Liver (tissue), 9 donors: Measurements from ENCODE around the gene CFAP77. TPM values are rescaled to one million over a fixed set of nuclear protein-coding genes. Genes with fewer than 3 reads are reported as not detected.

ENCODE experiments used
- DNase-seq: peaks from one replicate; pipeline ENCODE4 v3.0.0-alpha.2; 2017; ENCODE audit warnings: low spot score
- H3K27ac ChIP-seq, 2 donors: one replicate each; pipeline ENCODE4 v1.7.0; 2013; ENCODE audit warnings: inconsistent platforms in 2 of 2, low read length in 2 of 2, control low read depth in 1 of 2, low read depth in 1 of 2, mild to moderate bottlenecking in 1 of 2
- H3K27me3 ChIP-seq, 4 donors: one replicate each; pipeline versions ENCODE4 v1.6.1 to v1.7.0; 2013; ENCODE audit warnings: low read length in 3 of 4, inconsistent platforms in 1 of 4, mild to moderate bottlenecking in 1 of 4, moderate library complexity in 1 of 4; ENCODE audit not compliant: control insufficient read depth in 4 of 4, insufficient read depth in 4 of 4
- H3K36me3 ChIP-seq, 4 donors: one replicate each; pipeline versions ENCODE4 v1.6.1 to v1.7.0; 2013; ENCODE audit warnings: low read length in 3 of 4, mild to moderate bottlenecking in 3 of 4, low read depth in 1 of 4, moderate library complexity in 1 of 4; ENCODE audit not compliant: control insufficient read depth in 4 of 4, insufficient read depth in 3 of 4
- H3K4me1 ChIP-seq, 4 donors: one replicate each; pipeline versions ENCODE4 v1.6.1 to v1.7.0; 2013; ENCODE audit warnings: low read length in 3 of 4, mild to moderate bottlenecking in 3 of 4, moderate library complexity in 1 of 4; ENCODE audit not compliant: control insufficient read depth in 4 of 4, insufficient read depth in 4 of 4
- H3K4me3 ChIP-seq, 3 donors: one replicate each; pipeline versions ENCODE4 v1.6.1 to v1.7.0; 2013; ENCODE audit warnings: low read length in 3 of 3, control low read depth in 1 of 3, low read depth in 1 of 3, mild to moderate bottlenecking in 1 of 3
- H3K9ac ChIP-seq, 2 donors: one replicate each; pipeline ENCODE4 v1.7.0; 2013; ENCODE audit warnings: low read length in 2 of 2, mild to moderate bottlenecking in 2 of 2, moderate library complexity in 2 of 2, control low read depth in 1 of 2, low read depth in 1 of 2
- H3K9me3 ChIP-seq, 4 donors: one replicate each; pipeline versions ENCODE4 v1.6.1 to v1.7.0; 2013; ENCODE audit warnings: low read length in 3 of 4; ENCODE audit not compliant: control insufficient read depth in 4 of 4
- ATF3 ChIP-seq: IDR thresholded peaks from 2 replicates; pipeline ENCODE4 v1.6.1; 2016; ENCODE audit warnings: antibody characterized with exemption
- FOXA1 ChIP-seq: IDR thresholded peaks from 2 replicates; pipeline ENCODE4 v1.6.1; 2016; ENCODE audit warnings: antibody characterized with exemption
- FOXA2 ChIP-seq: IDR thresholded peaks from 2 replicates; pipeline ENCODE4 v1.6.1; 2016; ENCODE audit warnings: antibody characterized with exemption
- HNF4A ChIP-seq, 2 donors: conservative IDR thresholded peaks; 2 replicates each; pipeline ENCODE4 v1.6.1; 2016; ENCODE audit warnings: antibody characterized with exemption in 2 of 2, mild to moderate bottlenecking in 2 of 2
- HNF4G ChIP-seq: IDR thresholded peaks from 2 replicates; pipeline ENCODE4 v1.6.1; 2016; ENCODE audit warnings: antibody characterized with exemption
- JUND ChIP-seq, 2 donors: IDR thresholded peaks; 2 replicates each; pipeline ENCODE4 v1.6.1; 2016; ENCODE audit warnings: antibody characterized with exemption in 2 of 2
- NR2F2 ChIP-seq: IDR thresholded peaks from 2 replicates; pipeline ENCODE4 v1.6.1; 2016; ENCODE audit warnings: antibody characterized with exemption
- RAD21 ChIP-seq, 2 donors: IDR thresholded peaks; 2 replicates each; pipeline ENCODE4 v1.6.1; 2016; ENCODE audit warnings: antibody characterized with exemption in 2 of 2, mild to moderate bottlenecking in 2 of 2
- REST ChIP-seq: IDR thresholded peaks from 2 replicates; pipeline ENCODE4 v1.6.1; 2016; ENCODE audit warnings: antibody characterized with exemption, mild to moderate bottlenecking
- RXRA ChIP-seq, 2 donors: IDR thresholded peaks; 2 replicates each; pipeline ENCODE4 v1.6.1; 2017 to 2018; ENCODE audit warnings: antibody characterized with exemption in 2 of 2, mild to moderate bottlenecking in 1 of 2
- SP1 ChIP-seq: IDR thresholded peaks from 2 replicates; pipeline ENCODE4 v1.6.1; 2018; ENCODE audit warnings: antibody characterized with exemption, mild to moderate bottlenecking
- TAF1 ChIP-seq: conservative IDR thresholded peaks from 2 replicates; pipeline ENCODE4 v1.6.1; 2016; ENCODE audit warnings: antibody characterized with exemption, mild to moderate bottlenecking
- YY1 ChIP-seq: IDR thresholded peaks from 2 replicates; pipeline ENCODE4 v1.6.1; 2016; ENCODE audit warnings: antibody characterized with exemption, mild to moderate bottlenecking
- WGBS: extraction: QIAGEN DNeasy Blood & Tissue Kit; methylation state at CpG from one replicate; pipeline ENCODE4 v1.1.7; 2013; 5-methylcytosine and 5-hydroxymethylcytosine counted together
- polyA plus RNA-seq, 2 donors: library from polyadenylated mRNA; stranded (reverse) in 1 of 2; unstranded in 1 of 2; fragments of 200-250 nt in 1 of 2; fragments of >200 nt in 1 of 2; fragmentation: Nextera tagmentation in 1 of 2; extraction: Ambion mirVana in 1 of 2; gene quantifications; one replicate each; pipeline versions ENCODE4 v1.2.1 to v1.2.3, GENCODE V29; 2013 to 2015
- total RNA-seq, 2 donors: library from RNA; depleted of rRNA; stranded (reverse); fragments of >200 nt; gene quantifications; one replicate each; pipeline ENCODE4 v1.2.3, GENCODE V29; 2014
- TF ChIP-seq, protein P1 (sequence below): IDR thresholded peaks from 2 replicates; pipeline ENCODE4 v1.6.1; 2016; ENCODE audit warnings: antibody characterized with exemption
- TF ChIP-seq, protein P2 (sequence below): IDR thresholded peaks from 2 replicates; pipeline ENCODE4 v1.6.1; 2016; ENCODE audit warnings: antibody characterized with exemption
- TF ChIP-seq, protein P3 (sequence below): fragments of 150-350 bp; IDR thresholded peaks from 2 replicates; pipeline ENCODE4 v1.5.1; 2017; ENCODE audit warnings: improper control_type of control experiment, low read depth, low read length; ENCODE audit not compliant: missing input control
- donor health status: healthy.
- donor health status: healthy.
- donor health status: healthy.
- donor health status: healthy.
- donor health status: healthy.

Gene CFAP77
- total and polyA plus RNA-seq, 4 donors: not detected

GRCh38 chr9:132443951-132444607 is 34.1 kb downstream of the CFAP77 start:
- Histone ChIP-seq H3K9ac (no peak overlapping the region), H3K9me3 (no peaks in the 10 kb centered on the region), H3K27ac (no peak overlapping the region), H3K36me3 (no peaks in the 10 kb centered on the region), H3K4me1 (no peaks in the 10 kb centered on the region), H3K27me3 (peaks cover 0 to 11% (median 2%) of the 10 kb centered on the region in 4 donors), H3K4me3 (no peak overlapping the region)
- TF ChIP-seq, protein P1, sequence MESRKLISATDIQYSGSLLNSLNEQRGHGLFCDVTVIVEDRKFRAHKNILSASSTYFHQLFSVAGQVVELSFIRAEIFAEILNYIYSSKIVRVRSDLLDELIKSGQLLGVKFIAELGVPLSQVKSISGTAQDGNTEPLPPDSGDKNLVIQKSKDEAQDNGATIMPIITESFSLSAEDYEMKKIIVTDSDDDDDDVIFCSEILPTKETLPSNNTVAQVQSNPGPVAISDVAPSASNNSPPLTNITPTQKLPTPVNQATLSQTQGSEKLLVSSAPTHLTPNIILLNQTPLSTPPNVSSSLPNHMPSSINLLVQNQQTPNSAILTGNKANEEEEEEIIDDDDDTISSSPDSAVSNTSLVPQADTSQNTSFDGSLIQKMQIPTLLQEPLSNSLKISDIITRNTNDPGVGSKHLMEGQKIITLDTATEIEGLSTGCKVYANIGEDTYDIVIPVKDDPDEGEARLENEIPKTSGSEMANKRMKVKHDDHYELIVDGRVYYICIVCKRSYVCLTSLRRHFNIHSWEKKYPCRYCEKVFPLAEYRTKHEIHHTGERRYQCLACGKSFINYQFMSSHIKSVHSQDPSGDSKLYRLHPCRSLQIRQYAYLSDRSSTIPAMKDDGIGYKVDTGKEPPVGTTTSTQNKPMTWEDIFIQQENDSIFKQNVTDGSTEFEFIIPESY: no peak
- TF ChIP-seq ATF3: no peak
- TF ChIP-seq FOXA2: no peak
- no peak for TF ChIP-seq FOXA1
- no peak for TF ChIP-seq TAF1
- TF ChIP-seq, protein P2, sequence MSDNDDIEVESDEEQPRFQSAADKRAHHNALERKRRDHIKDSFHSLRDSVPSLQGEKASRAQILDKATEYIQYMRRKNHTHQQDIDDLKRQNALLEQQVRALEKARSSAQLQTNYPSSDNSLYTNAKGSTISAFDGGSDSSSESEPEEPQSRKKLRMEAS: no peak
- TF ChIP-seq RAD21 (IDR thresholded peaks at IDR 0.05): no peak
- no peak for TF ChIP-seq YY1
- no peak for TF ChIP-seq SP1
- no peak for TF ChIP-seq REST
- no peak for DNase-seq
- 55% methylated on average over 10 of the region's 10 CpGs for WGBS

GRCh38 chr9:132446887-132447286 is 36.9 kb downstream of the CFAP77 start:
- peaks cover 0 to 12% (median 2%) of the 10 kb centered on the region in 4 donors for H3K27me3 ChIP-seq
- H3K4me3 ChIP-seq: no peak overlapping the region
- no peaks in the 10 kb centered on the region for H3K9me3 ChIP-seq

More at GRCh38 chr9:132446887-132447286, 36.9 kb downstream of the CFAP77 start:
- DNase-seq: no peak
- TF ChIP-seq YY1 (no peak), REST (no peak), HNF4A (conservative IDR thresholded peaks at IDR 0.05) (no peak), ATF3 (no peak), HNF4G (no peak), RAD21 (IDR thresholded peaks at IDR 0.05) (no peak), RXRA (IDR thresholded peaks at IDR 0.05) (no peak), FOXA1 (no peak), TAF1 (no peak), JUND (IDR thresholded peaks at IDR 0.05) (no peak), NR2F2 (no peak)
- TF ChIP-seq, protein P2: no peak
- TF ChIP-seq, protein P1: no peak
- TF ChIP-seq, protein P3, sequence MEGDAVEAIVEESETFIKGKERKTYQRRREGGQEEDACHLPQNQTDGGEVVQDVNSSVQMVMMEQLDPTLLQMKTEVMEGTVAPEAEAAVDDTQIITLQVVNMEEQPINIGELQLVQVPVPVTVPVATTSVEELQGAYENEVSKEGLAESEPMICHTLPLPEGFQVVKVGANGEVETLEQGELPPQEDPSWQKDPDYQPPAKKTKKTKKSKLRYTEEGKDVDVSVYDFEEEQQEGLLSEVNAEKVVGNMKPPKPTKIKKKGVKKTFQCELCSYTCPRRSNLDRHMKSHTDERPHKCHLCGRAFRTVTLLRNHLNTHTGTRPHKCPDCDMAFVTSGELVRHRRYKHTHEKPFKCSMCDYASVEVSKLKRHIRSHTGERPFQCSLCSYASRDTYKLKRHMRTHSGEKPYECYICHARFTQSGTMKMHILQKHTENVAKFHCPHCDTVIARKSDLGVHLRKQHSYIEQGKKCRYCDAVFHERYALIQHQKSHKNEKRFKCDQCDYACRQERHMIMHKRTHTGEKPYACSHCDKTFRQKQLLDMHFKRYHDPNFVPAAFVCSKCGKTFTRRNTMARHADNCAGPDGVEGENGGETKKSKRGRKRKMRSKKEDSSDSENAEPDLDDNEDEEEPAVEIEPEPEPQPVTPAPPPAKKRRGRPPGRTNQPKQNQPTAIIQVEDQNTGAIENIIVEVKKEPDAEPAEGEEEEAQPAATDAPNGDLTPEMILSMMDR: no peak
- WGBS: 96% methylated on average over 3 of the region's 3 CpGs
- no peaks in the 10 kb centered on the region for H3K4me1 ChIP-seq
- H3K27ac ChIP-seq: no peak overlapping the region
- no peaks in the 10 kb centered on the region for H3K36me3 ChIP-seq
- no peak overlapping the region for H3K9ac ChIP-seq
